RPMI7951 (cell line): ENCODE measurements around the gene DDR1. TPM values are rescaled to one million over a fixed set of nuclear protein-coding genes. Genes with fewer than 3 reads are reported as not detected.
A peak's percentile ranks its signal among the peaks of the same experiment; 100 is the strongest.
"Not testable (repeated sequence)": the region's sequence is repeated elsewhere in the genome, so short reads cannot be mapped to it uniquely, and the experiment has no call there.

Source experiments
- DNase-seq: peaks from one replicate; pipeline ENCODE4 v3.0.0-alpha.2; 2012; ENCODE audit warnings: low read depth
- total RNA-seq: library from RNA; depleted of rRNA; stranded (reverse); fragments of >200 nt; shearing (Covaris generic); gene quantifications from 2 replicates; pipeline ENCODE4 v1.2.3, GENCODE V29; 2014

The DDR1 gene
- total RNA-seq, 1 experiment from 2014 or later: 12.0 TPM

- DNase-seq: no peak
These were observed 33.2 kb downstream of the DDR1 start for GRCh38 chr6:30917487-30917886.

GRCh38 chr6:30918670-30919069 is 34.4 kb downstream of the DDR1 start:
- DNase-seq: no peak

GRCh38 chr6:30922447-30922852 is 38.1 kb downstream of the DDR1 start:
- no peak for DNase-seq

GRCh38 chr6:30924040-30924627 is 39.8 kb downstream of the DDR1 start:
- not testable (repeated sequence) for DNase-seq

GRCh38 chr6:30926644-30927043 is 42.3 kb downstream of the DDR1 start:
- no peak for DNase-seq

- not testable (repeated sequence) for DNase-seq
These were observed 42.8 kb downstream of the DDR1 start for GRCh38 chr6:30927080-30927479.

- DNase-seq: no peak
These were observed 44.4 kb downstream of the DDR1 start for GRCh38 chr6:30928677-30929076.

GRCh38 chr6:30930506-30930905 is 46.2 kb downstream of the DDR1 start:
- no peak for DNase-seq

- no peak for DNase-seq
These were observed 47.0 kb downstream of the DDR1 start for GRCh38 chr6:30931272-30931671.

- DNase-seq: no peak
These were observed 47.8 kb downstream of the DDR1 start, which contains the start of gene SFTA2 for GRCh38 chr6:30931969-30932645. SFTA2 (minus strand) TSS chr6:30932170; CDS start chr6:30932096, 74 bp downstream.

- DNase-seq: no peak
These were observed 48.5 kb downstream of the DDR1 start for GRCh38 chr6:30932665-30933365.

GRCh38 chr6:30935018-30935417 is 50.7 kb downstream of the DDR1 start:
- no peak for DNase-seq

- DNase-seq: no peak
These were observed 52.9 kb downstream of the DDR1 start for GRCh38 chr6:30937265-30937664.

GRCh38 chr6:30938730-30939129 is 54.4 kb downstream of the DDR1 start:
- no peak for DNase-seq

- no peak for DNase-seq
These were observed 55.2 kb downstream of the DDR1 start for GRCh38 chr6:30939473-30939872.

GRCh38 chr6:30940361-30940986 is 56.2 kb downstream of the DDR1 start, which contains the start of gene MUCL3:
MUCL3 (plus strand) TSS chr6:30940973; CDS start chr6:30941000, 27 bp downstream.
- DNase-seq: no peak

- DNase-seq: peak; percentile 84
These were observed 58.2 kb downstream of the DDR1 start for GRCh38 chr6:30942338-30943060.

GRCh38 chr6:30944051-30944450 is 59.7 kb downstream of the DDR1 start:
- no peak for DNase-seq

- DNase-seq: no peak
These were observed 61.0 kb downstream of the DDR1 start for GRCh38 chr6:30945281-30945680.

- DNase-seq: no peak
These were observed 62.9 kb downstream of the DDR1 start for GRCh38 chr6:30947231-30947630.

- DNase-seq: no peak
These were observed 64.5 kb downstream of the DDR1 start for GRCh38 chr6:30948811-30949210.
